A204.1 (cell line): ENCODE data around the gene KCNMA1.

Source experiments
- FAIRE-seq: peaks from 2 replicates; lab custom pipeline; 2012; peaks lifted over from hg19 to GRCh38; lab: Jason Lieb, UNC

The KCNMA1 gene

GRCh38 chr10:76972541-76972940, 665.1 kb downstream of the KCNMA1 start:
- FAIRE-seq: no peak

GRCh38 chr10:76971547-76972170, 665.9 kb downstream of the KCNMA1 start:
- no peak for FAIRE-seq

- no peak for FAIRE-seq
These were observed 666.7 kb downstream of the KCNMA1 start for GRCh38 chr10:76970711-76971519.

DNA sequence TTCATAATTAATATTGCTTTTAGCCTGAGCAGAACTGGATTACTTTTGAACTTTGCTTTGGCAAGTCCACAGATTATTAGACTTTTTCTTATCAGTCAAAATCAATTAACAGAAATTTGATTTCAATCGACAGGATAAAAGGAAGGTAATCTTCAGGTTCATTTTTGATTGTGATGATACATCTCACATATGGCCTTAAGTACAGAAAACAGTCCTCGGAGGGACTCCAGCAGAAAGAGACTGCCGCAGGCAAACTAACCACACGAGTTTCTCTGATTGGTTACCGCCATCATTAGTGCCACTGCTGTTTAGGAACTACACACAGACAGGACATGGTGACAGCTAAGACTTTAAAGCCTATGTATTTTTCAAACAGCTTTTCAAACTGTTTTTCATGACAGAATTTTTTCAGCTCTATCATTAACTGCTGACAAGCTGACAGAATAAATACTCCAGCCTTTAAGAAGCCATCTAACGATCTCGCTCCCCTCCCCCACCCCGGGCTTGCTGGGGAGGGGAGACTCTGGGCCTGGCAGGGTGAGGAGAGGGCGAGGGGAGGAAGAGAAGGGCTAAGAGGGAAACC, 668.2 kb downstream of the KCNMA1 start:
- no peak for FAIRE-seq

- FAIRE-seq: no peak
These were observed 669.1 kb downstream of the KCNMA1 start for GRCh38 chr10:76968483-76968882.

DNA sequence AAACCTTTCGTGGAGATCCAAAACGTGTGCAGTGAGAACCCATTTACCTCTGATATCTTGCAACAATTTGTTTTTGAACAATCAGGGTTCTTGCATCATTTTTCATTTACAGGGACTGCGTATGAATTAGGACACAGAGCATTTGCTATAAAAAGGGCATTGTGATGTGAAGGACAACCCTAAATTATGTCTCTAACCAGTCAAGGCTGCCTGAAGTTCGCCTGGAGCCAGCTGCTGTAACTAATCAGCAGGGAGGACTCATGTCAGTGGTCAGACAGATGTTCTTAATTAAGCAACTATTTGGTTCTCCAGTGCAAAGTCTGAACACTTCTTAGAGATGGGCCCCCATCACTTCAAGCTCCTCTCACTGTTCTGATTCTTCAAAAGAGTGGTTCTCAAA, 674.8 kb downstream of the KCNMA1 start:
- no peak for FAIRE-seq

DNA sequence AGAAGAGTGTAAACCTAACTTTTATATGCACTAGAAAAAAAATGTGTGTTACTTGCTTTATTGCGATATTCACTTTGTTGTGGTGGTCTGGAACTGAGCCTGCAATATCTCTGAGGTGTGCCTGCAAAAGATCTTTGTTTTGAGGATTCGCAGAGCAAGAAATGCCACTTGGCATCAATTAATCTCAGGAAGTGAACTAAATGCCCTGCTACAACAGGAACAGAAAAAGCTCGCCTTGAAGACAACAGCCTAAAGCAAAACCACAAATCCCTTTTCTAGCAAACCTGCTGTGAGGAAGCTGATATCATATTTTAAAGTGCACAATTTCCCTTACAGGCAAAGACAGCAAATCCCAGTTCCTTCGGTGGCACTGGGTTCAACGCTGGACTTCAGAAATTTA, 675.8 kb downstream of the KCNMA1 start:
- no peak for FAIRE-seq

DNA sequence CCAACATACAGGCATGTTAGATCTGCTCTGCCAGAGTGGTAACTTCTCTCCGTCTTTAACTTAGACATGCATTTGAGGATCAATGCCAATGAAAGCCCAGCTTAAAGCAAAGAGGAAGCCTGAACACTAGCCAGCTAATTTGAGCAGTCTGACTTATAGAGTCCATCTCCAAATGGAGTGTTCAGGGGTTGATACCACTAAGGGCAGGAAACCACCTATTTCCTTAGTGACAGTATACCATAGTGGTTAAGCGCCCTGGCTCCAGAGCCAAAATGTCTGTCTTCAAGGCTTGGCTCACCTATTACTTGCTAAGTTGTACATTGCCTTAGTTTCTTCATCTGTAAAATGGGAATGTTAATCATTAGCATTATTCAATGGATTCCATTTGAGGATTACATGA, 678.5 kb downstream of the KCNMA1 start:
- no peak for FAIRE-seq

- FAIRE-seq: no peak
These were observed 682.8 kb downstream of the KCNMA1 start for GRCh38 chr10:76954838-76955237.

DNA sequence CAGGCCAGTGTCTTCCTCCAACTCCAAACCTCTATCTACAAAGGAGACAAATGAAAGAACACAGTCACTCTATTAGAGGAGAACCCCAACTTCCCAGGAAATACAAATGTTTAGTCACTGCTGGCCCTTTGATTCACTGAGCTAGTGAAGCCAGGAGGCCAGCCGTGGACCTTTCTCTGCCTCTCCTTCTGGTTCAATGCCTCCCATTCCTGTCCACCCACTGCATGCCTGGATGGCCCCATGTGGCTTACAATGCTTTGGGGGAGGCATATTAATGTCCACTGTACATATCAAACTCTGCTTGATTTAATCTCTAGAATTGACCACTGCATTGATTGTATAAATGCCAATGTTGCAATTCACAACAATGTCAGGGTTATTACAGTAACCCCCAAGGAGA, 687.3 kb downstream of the KCNMA1 start:
- FAIRE-seq: no peak

GRCh38 chr10:76946270-76946669, 691.3 kb downstream of the KCNMA1 start:
- no peak for FAIRE-seq

DNA sequence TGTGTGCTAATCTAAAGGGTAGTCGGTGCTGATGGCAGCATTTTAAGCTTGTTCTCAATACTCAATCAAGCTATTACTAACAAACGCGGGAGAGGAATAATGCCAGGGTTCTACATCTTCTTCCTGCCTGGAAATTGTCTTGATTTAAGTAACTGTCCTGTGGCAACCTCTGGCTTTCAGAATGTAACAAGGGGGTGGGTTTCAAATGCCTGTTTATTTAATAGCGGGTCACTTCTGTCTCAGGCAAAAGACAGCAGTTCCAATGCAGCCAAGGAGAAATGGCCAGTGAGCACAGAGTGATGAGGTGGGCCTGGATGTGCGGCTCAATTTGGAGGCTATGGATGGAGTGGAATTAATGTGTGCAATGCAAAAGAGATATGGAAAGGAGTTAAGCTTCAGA, 692.4 kb downstream of the KCNMA1 start:
- FAIRE-seq: no peak

DNA sequence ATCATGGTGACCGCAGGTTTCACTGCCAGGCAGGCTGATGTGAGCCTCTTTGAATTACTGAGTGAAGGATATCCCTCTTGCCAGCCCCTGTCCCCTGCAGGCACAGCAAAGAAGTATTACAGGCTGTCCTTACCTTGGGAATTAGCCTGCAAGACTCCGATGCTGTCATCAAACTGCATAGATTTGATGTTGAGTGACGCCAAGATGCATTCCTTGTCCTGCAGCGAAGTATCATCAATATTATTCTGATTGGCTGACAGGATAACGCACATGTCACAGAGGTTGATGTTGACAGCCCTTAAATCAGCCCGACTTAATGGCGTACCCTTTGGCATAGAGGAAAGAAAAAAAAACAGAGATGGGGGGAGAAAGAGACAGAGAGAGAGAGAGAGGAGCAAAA, 693.0 kb downstream of the KCNMA1 start:
- no peak for FAIRE-seq

DNA sequence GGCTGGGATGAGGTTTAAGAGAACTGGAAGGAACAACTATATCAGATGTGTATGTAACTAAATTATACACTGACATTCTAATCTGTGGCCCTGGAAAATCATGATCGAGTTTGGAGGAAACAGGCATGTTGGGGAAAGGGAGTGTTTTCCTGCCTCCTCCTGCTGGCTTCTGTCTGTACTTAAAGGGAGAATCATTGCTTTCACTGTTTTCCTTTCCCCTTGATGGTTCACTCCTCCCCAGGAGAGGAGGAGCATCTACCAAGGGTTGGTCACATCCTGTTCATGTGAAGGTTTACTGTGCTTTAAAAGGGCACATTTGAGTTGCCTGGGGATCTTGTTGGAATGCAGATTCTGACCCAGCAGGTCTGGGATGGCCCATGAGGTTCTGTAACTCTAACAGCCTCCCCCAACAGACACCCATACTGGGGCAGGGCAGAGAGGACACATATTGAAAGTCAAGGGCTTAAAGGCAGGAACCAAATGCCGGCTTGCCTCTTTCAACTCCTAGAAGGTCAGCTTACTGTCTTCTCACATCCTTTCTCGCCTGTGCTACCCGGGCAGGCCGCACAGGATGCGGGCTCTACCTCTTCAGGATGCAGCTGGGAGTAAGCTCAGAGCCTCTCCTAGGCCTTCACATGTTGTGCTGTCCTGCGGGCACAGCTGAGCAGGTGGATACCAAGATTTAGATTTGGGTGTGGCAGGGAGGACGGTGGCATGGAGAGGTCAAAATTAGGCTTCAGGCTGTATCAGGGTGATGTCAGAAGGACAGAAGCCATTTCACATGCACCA, 694.8 kb downstream of the KCNMA1 start:
- no peak for FAIRE-seq

DNA sequence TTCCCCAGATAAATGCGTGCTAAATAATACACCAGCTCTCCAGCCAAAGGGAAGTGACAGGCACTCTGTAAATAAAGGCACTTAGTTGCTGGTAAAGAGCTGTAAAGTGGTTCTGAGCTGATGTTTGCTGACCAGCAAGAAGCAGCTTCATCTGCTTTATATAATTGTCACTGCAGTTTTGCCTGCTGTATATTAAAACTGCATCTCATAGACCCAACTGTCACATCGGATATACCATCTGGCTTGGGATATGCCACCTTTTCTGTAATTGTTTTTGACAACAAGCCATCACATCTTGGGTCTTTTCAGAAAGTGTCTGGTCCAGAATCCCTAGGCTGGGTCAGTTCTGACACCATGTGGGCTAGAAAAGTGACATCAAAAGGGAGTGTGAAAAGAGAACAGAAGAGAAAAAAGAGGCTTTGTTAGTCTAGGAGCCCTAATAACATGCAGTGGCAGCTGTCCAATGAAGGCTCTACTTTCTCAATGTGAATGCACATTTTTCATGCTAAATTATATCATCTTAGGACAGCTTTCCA, 697.6 kb downstream of the KCNMA1 start:
- FAIRE-seq: no peak

DNA sequence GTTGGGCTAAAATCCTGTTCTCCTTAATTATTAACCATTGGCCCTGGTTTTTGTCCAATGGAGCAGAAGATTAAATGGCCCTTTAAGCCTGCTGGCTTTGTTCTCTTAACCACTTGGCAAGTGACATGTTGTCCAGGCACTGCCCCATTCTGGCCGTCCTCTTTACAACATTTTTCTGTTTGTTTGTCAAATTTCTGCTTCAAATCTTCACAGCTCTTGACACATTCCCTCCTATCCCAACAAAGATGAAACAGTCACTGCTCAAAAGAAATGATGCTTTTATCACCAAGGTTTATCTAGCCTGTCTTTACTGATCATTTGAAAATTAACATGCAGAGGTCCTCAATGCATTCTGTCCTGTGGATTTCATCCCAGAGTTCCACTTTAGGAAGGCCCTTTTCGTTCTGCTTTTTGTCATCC, 700.4 kb downstream of the KCNMA1 start:
- no peak for FAIRE-seq

- no peak for FAIRE-seq
These were observed 701.5 kb downstream of the KCNMA1 start for GRCh38 chr10:76935941-76936613.

GRCh38 chr10:76928565-76928964, 709.0 kb downstream of the KCNMA1 start:
- no peak for FAIRE-seq

- no peak for FAIRE-seq
These were observed 711.8 kb downstream of the KCNMA1 start for GRCh38 chr10:76925636-76926405.

DNA sequence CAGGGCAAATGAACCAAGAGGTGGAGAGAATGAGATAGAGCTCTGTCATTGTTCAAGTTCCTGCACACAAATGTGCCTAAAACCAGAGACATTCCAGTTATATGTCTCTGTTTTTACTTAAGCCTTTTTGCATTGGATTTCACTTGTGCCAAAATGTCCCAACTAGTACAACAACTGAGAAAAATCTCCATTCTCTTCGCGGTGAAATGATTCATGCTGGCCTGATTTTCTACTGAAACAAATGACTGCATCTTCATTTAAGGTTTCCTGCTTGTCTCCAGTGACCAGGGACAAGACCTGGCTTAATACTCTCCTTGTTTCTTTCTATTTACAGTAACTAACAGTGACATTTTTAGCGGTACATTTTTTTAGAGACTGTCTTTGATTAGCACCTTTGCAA, 714.9 kb downstream of the KCNMA1 start:
- FAIRE-seq: no peak

- no peak for FAIRE-seq
These were observed 716.1 kb downstream of the KCNMA1 start for GRCh38 chr10:76921383-76922010.
